GM18498 (cell line): ENCODE data around the gene OBP2A.
"Not testable (repeated sequence)": the region's sequence is repeated elsewhere in the genome, so short reads cannot be mapped to it uniquely, and the experiment has no call there.

ENCODE experiments used
- ATAC-seq: cut with Tn5 transposase; IDR thresholded peaks from one replicate; pipeline ENCODE4 v1.9.1; 2021; ENCODE audit warnings: mild to moderate bottlenecking, moderate library complexity; ENCODE audit not compliant: unreplicated experiment

Gene OBP2A, protein sequence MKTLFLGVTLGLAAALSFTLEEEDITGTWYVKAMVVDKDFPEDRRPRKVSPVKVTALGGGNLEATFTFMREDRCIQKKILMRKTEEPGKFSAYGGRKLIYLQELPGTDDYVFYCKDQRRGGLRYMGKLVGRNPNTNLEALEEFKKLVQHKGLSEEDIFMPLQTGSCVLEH

DNA sequence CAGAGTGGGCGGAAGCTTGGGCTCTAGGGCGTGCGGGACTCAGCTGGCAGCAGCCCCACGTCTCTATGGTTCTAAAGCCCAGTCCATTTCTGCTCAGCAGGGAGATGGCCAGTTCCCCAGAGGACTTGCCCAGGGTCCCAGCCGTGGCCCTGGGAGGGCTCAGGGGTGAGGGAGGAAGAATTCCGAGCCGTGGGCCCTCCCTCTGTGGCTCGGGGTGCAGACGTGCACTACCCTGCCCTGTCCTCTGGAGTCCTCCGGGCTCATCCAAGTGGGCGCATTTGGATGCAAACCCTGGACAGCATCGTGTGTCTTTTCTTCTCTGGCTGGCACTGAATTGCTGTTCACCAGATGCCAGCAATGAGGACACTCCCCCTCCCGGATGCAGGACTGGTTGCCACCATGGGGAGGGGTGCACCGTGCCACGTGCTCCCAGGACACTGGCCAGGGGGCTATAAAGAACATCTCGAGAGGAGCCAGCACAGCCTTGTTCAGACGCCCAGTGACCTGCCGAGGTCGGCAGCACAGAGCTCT, at the start of gene OBP2A:
OBP2A (plus strand) TSS at position 481 of the 531 bp plus-strand sequence. CDS start 55 bp downstream, outside the sequence.
- not testable (repeated sequence) for ATAC-seq

DNA sequence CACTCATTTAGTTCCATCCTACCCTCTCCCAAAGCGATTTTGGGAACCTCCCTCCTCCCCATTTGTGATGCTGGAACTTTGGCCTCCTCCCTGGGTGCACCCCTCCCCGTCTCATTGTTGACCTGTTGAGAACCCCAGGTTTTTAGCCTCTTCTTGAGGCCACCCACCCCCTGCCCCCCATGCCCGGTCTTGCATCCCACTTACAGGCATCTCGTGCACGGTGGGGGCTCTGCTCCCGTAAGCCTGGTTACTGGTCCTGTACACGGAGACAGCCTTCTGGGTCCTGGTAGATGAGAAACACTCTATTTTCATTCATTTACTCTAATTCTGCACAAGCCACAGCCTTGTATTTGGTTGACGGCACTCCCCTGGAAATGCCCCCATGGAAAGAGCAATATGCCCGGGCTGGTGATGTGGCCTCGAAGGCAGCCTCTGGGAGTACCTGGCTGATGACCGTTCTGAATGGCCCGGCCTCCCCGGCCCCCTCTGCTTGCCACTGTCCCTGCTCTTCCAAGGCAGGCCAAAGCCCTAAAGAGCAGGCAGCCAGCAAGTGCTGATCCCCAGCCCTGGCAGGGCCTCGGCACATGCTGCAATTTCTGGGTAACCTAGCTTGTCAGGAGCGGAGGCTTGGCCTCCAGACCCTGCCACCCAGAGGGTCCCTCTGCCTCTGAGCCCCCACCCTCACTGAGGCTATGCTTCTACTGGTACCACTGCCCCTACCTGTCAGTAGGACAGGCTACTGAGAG, 47.4 kb upstream of the OBP2A start:
- no peak for ATAC-seq

DNA sequence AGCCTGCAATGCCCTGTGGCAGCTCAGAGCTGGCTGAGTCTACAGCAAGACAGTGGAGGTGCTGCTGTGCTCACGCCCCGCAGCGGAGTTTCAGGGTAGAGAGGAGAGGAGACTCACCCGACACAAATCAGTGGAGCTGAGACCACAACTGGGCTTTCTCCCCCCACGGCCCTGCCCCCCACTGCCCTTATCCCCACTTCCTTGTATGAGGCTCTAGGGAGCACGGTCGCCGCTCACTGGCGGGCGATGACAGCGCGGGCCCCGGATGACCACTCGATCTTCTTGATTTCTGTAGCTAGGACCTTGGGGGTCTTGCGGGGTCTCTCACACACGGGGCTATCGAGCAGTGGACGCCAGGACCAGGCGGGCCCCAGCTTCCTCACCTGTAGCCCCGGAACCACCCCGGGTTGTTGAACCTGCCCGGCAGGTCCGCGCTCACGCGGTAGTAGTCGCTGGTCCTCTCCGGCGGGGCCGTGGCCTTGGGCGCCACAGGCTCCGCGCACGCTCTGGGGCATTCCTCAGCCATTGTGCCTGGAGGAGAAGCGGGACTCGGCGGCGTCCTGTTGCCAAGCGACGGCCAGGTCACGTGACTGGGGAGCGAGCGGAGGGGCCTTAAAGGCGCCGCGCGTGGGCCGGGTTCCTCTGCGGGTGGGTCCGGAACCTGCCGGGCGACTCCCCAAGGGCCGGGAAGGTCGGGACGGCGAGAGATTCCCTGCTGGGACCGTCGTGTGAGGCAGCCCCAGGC, 46.4 kb upstream of the OBP2A start:
- peak; percentile 65 for ATAC-seq

DNA sequence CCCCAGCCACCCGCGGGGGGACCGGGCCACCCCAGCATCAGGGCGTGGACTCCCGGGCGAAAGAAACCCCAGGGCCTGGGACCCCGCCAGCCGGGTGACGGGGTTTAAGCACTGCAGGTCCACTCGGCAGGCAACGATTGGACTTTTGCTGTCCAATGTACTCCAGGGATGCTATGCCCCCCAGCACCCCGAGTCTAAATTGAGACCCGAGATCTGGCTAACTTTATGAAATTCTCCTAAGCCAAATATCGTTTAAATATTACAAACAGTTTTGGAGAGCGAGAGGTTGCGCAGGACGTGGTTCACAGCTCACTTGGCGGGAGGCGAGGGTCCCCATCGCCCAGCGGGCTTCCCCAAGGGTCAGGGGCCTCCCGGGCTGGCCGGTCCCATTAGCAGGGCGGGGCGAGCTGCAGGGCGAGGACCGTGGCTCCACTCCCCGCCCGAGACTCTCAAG, 45.8 kb upstream of the OBP2A start:
- ATAC-seq: peak; percentile 6

DNA sequence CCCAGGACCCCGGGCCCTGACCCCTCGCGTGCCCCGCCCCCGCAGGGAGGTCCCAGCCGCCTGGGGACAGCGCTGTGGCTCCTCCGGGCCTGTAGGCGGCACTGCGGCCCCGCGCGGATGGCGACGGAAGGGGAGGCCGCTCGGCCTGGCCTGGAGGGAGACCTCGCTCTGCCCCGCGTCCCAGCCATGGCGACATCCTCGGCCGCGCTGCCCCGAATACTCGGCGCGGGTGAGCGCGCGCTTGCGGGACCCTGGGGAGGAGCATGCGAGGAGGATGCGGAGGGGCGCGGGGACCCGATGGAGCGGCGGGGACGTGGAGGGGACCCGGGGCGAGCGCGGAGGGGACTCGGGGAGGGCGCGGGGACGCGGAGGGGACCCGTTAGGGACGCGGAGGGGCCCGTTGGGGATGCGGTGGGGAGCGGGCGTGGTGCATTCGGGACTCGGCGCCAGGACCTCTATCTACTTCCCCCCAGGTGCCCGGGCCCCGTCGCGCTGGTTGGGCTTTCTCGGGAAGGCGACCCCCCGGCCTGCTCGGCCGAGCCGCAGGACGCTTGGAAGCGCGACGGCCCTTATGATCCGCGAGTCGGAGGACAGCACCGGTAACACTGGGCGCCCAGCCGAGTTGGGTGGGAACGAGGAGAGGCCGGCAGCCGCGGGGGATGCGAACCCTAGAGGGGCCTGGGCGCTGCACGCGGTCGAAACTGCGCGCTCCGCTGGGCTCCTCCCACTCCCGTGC, 45.2 kb upstream of the OBP2A start, which contains the start of gene MRPS2:
MRPS2 (plus strand) TSS at position 158 of the 736 bp plus-strand sequence; CDS start at position 187, 29 bp downstream.
- ATAC-seq: peak; percentile 83

DNA sequence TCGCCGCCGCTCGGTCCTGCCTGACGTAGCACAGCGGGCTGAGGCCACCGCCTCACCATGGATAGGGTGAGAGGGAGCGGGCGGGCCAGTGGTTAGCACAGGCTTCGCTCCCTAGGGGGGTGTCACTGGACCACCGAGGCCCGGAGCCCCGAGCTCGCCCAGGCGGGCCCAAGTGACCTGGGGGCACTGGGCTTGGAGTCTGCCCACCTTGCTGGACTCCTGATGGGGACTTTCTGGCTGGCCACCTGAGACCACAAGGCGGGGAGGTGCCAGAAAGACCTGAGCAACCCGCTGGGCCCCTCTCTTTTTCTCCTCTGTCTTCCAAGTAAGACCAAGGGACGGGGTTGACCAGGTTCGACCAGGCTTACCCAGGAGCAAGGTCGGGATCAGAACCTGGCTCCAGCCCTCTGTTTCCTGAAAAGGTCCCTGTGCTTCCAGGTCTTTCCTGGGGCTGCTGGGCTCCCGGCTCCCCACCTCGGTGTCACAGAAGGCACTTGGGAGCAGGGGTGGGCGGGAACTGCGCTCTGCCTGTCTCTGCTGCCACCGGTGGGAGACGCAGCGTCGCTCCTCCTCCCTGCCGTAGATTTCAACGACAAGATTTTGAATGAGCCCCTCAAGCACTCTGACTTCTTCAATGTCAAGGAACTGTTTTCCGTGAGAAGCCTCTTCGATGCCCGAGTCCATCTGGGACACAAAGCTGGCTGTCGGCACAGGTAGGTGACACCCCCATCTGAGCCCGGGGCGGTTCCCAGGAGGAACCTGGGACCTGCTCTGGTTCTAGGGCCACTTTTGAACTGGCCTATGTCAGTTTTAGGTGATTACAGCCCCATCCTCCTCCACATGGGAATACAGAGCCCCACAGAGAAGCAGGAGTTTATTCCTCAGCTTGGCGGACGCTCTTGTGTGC, 44.4 kb upstream of the OBP2A start:
- peak; percentile 28 for ATAC-seq

DNA sequence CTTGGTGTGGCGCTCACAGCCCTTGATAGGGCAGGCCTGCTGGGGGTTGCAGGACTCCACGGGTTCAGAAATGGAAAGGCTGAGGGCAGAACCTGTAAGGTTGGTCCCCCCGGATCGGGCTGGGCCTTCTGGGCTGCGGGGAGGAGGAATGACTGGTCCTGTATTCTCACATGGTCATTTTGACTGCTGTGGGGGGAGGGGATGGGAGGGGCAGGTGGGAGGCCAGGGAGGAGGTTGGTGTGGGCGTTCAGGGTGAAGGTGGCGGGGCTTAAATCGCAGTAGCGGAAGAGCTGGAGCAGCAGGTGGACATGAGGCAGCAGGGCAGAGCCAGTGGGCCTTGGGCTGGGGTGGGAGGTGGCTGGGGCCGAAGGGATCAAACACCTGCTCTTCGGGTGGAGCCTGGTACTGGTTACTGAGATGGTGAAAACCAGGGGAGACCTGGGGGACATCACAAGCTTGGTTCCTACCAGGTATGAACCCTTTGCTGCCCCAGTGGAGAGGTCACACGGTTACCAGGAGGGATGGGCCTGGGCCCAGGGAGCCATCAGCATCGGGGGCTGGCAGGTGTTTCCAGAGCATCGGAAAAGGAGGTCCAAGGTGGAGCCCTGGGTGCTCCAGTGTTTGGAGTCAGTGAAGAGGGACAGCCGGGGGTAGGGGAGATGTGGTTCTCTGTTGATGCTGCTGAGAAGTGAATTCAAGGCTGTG, 43.6 kb upstream of the OBP2A start:
- ATAC-seq: no peak

DNA sequence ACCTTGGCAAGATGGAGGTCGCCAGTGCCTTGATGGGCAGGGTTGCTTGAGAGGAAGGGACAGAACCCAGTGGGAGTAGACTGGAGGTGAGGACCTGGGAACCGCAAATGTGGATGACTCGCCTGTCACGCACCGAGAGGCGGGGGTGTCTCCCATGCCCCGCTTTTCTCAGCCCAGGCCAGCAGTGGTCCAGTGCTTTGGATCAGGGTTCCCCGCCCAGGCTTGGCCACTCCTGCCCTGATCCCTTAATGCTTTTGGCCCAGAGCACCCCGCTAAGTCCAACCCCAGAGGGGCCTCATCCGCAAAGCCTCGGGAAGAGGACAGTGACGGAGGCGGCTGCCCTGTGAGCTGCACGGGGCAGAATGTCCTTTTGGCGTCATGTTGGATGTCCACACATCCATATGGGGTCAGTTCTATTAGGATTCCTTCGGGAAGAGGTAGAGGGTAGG, 43.0 kb upstream of the OBP2A start:
- ATAC-seq: no peak

DNA sequence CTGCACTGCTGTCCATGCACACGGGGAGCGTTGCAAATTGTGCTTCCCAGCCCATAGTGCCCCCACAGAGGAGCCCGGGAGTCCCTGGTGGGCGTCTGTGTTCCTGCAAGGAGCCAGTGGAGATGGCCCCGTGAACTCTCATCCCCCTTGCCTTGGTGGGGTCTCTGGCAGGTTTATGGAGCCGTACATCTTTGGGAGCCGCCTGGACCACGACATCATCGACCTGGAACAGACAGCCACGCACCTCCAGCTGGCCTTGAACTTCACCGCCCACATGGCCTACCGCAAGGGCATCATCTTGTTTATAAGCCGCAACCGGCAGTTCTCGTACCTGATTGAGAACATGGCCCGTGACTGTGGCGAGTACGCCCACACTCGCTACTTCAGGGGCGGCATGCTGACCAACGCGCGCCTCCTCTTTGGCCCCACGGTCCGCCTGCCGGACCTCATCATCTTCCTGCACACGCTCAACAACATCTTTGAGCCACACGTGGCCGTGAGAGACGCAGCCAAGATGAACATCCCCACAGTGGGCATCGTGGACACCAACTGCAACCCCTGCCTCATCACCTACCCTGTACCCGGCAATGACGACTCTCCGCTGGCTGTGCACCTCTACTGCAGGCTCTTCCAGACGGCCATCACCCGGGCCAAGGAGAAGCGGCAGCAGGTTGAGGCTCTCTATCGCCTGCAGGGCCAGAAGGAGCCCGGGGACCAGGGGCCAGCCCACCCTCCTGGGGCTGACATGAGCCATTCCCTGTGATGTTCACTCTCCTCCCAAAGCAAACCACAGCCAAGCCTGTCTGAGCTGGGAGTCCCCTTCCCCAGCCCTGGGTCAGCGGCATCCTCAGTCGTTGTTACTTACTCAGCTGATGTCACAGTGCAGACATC, 42.3 kb upstream of the OBP2A start:
- no peak for ATAC-seq

DNA sequence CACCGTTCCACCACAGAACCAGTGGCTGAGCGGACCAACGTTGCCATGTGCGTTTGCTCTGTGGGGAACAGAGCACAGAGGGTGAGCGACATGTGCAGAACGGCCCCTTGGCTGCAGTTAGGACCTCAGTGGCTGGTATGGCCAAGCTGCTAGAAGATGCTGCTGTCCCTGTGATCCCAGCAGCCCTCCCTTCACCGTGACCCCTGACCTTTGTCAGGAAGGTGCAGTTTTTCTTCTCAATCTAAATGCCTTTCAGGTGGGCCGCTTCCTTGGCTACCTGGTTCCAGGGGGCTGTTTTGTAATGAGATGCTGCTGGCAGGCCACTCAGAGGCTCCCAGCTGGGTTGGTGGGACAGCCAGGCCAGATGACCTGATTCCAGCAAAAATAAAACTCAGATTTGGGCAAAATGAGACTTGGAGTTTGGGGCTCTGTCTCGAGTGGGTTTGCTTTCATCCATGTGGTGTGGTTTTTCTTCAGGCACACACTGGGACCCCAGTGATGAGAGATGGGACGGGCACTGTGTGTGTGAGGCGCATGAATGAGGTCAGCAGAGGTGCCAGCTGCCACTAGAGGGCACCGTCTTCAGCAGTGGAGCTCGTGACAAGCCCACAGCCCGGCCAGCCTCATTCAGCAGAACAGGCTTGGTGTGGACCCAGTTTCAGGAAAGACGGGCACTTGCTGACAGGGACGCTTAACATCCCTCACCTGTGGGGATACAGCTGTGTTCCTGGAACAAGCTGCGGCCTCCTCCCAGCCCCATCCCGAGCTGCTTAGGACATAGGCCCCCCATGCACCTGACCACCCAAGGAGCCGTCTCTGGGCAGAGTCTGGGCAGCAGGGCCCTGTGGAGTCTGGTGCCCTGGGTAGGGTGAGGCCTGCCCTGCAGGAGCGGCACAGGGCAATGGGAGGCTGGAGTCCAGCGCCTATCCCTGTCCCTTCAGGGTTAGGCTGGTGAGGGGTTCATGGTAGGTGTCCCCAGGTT, 41.4 kb upstream of the OBP2A start:
- no peak for ATAC-seq

DNA sequence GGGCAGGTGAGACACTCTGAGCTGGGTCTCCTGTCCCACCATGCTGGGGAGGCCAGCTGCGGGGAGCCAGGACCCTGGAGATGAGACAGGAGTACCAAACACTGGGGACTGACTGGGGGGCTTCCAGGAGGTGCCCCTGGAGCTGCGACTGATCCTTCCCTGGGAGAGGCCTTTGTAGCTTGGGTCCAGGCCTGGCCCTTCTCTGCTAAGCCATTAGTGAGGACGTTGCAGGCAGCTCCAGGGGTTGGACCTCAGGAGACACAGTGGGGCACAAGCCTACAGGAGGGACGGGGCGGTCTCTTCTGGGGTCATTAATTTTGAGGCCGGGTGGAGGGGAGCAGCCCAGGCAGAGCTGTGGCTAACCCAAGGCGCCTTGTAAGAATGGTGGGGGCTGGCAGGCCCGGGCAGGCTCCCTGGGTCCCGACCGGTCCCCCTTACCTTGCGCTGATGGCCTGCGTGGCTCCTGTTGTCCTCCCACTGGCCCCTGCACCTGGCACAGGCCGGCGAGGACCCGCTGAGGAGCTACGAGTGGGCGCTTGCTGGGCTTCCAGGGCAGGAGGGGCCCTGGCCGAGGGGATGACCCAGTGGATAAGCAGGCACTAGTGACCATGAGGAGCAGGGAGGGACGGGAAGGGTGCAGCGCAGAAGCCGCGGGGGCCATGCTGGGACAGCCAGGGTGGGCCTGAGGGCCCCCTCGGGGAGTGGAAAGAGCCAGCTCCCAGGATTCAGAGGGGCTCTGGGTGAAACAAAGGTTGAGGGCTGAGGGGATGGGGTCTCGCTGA, 40.3 kb upstream of the OBP2A start:
- ATAC-seq: no peak

DNA sequence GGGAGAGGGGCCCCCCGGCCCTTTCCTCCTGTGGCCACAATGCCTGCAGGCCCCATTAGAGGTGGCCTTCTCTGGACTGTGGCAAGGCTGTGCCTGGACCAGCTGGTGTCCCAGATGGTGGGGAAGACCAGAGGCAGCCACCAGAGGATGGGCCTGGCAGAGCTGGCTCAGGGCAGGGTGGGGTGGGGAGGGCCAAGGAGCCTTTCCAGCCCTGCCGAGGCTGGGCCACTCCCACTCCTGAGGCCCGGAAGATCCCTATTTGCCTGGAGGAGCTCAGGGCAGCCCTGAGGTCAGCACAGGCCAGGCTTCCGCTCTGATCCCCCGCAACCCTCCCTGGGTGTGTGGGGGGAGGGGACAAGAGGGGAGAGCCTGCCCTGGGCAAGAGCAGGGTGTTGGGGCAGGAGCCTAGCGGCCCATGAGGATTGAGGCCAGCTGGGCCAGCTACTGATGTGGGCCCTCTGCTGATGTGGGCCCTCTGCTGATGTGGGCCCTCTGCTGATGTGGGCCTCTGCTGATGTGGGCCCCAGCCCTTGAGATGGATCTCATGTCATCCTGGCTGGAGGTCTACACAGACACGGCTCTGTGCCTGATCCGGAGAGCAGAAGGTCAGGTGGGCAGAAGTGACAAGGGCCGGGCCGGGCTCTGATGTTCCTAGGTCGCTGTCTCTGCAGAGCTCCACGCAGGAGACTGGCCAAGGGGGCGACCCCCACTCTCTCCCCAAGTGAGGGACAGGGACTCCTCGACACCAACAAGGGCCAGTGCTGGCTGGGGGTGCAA, 39.4 kb upstream of the OBP2A start:
- no peak for ATAC-seq

DNA sequence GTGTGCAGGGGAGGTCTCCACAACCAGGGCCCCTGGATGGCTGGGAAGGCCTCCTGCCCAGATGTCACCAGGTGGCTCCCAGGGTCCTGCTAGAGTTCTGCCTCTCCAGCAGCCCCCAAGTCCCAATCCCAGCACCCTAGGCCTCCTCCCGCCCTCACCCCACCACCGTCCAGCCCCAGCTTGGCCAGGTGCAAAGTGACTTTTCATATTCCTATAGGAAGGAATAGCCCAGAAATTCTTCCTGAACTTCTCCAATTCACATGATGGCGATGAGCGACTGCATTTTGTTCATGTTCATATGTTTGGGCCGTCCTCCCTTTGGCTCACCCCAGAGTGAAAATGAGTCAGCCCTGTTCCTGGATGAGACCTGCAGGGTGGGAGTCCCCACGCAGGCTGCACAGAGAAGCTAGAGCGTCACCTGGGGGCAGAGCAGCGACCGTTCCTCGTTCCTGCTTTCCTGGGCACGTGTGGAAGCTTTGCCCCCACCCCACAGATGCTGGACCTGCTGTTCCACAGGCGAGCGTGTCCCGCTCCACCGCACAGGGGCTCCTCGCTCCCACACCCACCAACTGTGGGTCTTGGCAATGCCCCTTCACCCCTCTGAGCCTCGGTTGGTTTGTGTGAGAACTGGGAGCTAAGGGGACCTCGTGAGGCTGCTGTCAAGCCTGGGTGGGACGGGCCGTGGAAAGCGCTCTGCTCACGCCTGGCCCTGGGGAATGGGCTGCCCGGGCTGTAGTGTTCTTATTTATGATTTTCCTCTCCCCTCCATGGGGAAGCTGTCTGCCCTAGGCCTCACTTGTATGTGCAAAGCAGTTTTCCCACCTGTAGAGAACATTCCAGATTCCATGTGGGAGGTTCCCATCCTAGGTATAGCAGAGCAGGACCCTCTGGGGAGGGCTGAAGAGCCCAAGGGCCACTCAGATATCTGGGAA, 38.6 kb upstream of the OBP2A start:
- ATAC-seq: no peak

DNA sequence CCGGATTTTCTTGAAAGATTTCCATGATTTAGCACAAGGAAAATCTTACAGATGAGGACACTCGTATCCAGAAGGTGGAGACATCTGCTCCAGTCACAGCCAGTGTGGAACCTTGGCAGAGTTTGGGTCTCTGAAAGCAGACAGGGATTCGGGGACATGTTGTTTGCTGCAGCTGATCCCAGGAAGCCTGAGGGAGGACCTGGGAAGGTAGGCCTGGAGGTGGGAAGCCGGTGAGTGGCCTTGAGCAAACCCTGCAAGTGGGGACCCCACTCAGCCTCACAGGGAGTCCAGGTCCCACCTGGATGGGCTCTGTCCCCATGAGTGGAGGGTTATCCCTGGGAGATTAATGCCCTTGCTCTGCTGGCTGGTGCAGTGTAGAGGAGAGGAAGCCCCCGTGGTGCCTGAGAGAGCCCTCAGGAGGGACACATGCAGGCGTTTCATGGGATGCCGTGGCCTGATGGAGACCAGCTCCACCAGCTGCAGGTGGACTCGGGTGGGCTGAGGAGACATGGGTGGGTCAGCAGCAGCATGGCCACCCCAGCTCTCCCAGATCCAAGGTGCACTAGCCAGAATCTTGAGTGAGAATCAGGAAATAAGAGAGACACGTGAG, 37.6 kb upstream of the OBP2A start:
- ATAC-seq: no peak
